Left colon (tissue), 2 donors: ENCODE measurements around the gene NME7. TPM values are rescaled to one million over a fixed set of nuclear protein-coding genes. Genes with fewer than 3 reads are reported as not detected.
"Not testable (repeated sequence)": the region's sequence is repeated elsewhere in the genome, so short reads cannot be mapped to it uniquely, and the experiment has no call there.

Source experiments
- ATAC-seq: fragments of 200-7000 bp; cut with Tn5 transposase; one replicate; pipeline ENCODE4 v1.9.1; 2020; ENCODE audit warnings: mild to moderate bottlenecking, moderate library complexity
- DNase-seq, 2 donors: peaks; one replicate each; pipeline ENCODE4 v3.0.0-alpha.2; 2020
- intact Hi-C, 2 donors: fragments of 100-400 bp; cut with DNase I in 1 of 2; cut with micrococcal nuclease in 1 of 2; formaldehyde crosslinking; loops; one replicate each; pipeline versions ENCODE4 v1.11.2 to v1.14.0; 2022; cut with DNase I, micrococcal nuclease
- total RNA-seq, 2 donors: library from RNA; stranded (reverse); fragmentation: NEBNext Ultra II Directional; extraction: Animal tissue kit (Norgen Biotek cat#: 25700); gene quantifications; one replicate each; pipeline ENCODE4 v1.2.1, GENCODE V29; 2021
- donor health status: DM: no; HTN: no; CAD: no.
- donor health status: DM: yes; HTN: yes; CAD: no.

Gene NME7
- total RNA-seq, 2 donors from 2014 or later, result 3.5 to 5.5 TPM

GRCh38 chr1:169312084-169312954 lies 55.3 kb downstream of the NME7 start:
- intact Hi-C loops, result no loop called here
- ATAC-seq (peak; percentile 18), DNase-seq (no peak)

- ATAC-seq (peak; percentile 59), DNase-seq (no peak)
- intact Hi-C loops, result no loop called here
Observed at GRCh38 chr1:169309178-169310166, 58.1 kb downstream of the NME7 start.

- intact Hi-C loops, result no loop called here
- DNase-seq (no peak), ATAC-seq (no peak)
Observed at GRCh38 chr1:169308313-169309039, 59.1 kb downstream of the NME7 start.

- DNase-seq, result no peak
- intact Hi-C loops, result no loop called here
- ATAC-seq, result no peak
Observed at GRCh38 chr1:169307176-169307575, 60.4 kb downstream of the NME7 start.

GRCh38 chr1:169305948-169306347 lies 61.6 kb downstream of the NME7 start:
- no peak for ATAC-seq

GRCh38 chr1:169305356-169305755 lies 62.2 kb downstream of the NME7 start:
- ATAC-seq (peak; percentile 27), DNase-seq (no peak)
- intact Hi-C loops, result no loop called here

More at GRCh38 chr1:169305948-169306347, 61.6 kb downstream of the NME7 start:
- intact Hi-C loops, result no loop called here
- no peak for DNase-seq

- intact Hi-C loops, result no loop called here
- DNase-seq (no peak), ATAC-seq (no peak)
Observed at GRCh38 chr1:169300854-169301253, 66.7 kb downstream of the NME7 start.

- intact Hi-C loops, result no loop called here
- ATAC-seq, result no peak
- DNase-seq, result no peak
Observed at GRCh38 chr1:169298441-169298840, 69.2 kb downstream of the NME7 start.

- DNase-seq, result no peak
- no peak for ATAC-seq
- intact Hi-C loops, result no loop called here
Observed at GRCh38 chr1:169295846-169296245, 71.8 kb downstream of the NME7 start.

- intact Hi-C loops, result no loop called here
- ATAC-seq (no peak), DNase-seq (no peak)
Observed at GRCh38 chr1:169295425-169295824, 72.2 kb downstream of the NME7 start.

GRCh38 chr1:169289016-169289415 lies 78.6 kb downstream of the NME7 start:
- intact Hi-C loops, result no loop called here
- no peak for ATAC-seq
- no peak for DNase-seq

- intact Hi-C loops, result no loop called here
- no peak for DNase-seq
- no peak for ATAC-seq
Observed at GRCh38 chr1:169288011-169288414, 79.6 kb downstream of the NME7 start.

GRCh38 chr1:169287280-169287679 lies 80.3 kb downstream of the NME7 start:
- intact Hi-C loops, result no loop called here
- ATAC-seq (no peak), DNase-seq (no peak)

GRCh38 chr1:169281562-169281961 lies 86.0 kb downstream of the NME7 start:
- ATAC-seq, DNase-seq, intact Hi-C loops: not testable (repeated sequence)

GRCh38 chr1:169271098-169271497 lies 96.5 kb downstream of the NME7 start:
- no peak for DNase-seq
- ATAC-seq, result peak; percentile 74
- intact Hi-C loops, result no loop called here

GRCh38 chr1:169266133-169266532 lies 101.5 kb downstream of the NME7 start:
- DNase-seq (no peak), ATAC-seq (no peak)
- intact Hi-C loops, result no loop called here

GRCh38 chr1:169263059-169263458 lies 104.5 kb downstream of the NME7 start:
- ATAC-seq (no peak), DNase-seq (no peak)
- intact Hi-C loops, result no loop called here

- intact Hi-C loops, result no loop called here
Observed at GRCh38 chr1:169261884-169262283, 105.7 kb downstream of the NME7 start.

More at GRCh38 chr1:169261884-169262283, 105.7 kb downstream of the NME7 start:
- no peak for ATAC-seq
- DNase-seq, result no peak
